ENCODE data around the gene ZNF627. TPM values are rescaled to one million over a fixed set of nuclear protein-coding genes. Genes with fewer than 3 reads are reported as not detected.

ZNF627 gene
- total RNA-seq, 1 experiment from 2014 or later: 9.0 TPM

DNA sequence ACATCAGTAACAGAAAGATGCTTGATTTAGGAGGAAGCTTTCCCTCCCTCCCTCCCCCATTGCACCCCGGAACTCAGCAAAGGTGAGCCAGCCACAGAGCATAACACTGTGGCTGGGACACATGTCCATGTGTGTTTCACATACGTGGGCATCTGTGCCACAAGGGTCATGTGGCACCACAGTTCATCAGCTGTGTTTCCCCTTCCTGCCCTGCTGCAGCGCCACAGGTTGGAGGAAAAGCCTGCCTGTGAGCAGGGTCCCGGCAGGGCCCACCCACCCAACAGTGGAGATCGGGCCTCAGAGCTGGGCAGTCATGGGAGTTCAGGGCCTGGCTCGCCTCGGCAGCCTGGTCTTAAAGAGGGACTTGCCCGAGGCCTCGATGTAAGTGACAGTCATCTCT, 22.6 kb upstream of the ZNF627 start:
- no peaks in the 10 kb centered on the region for H3K27me3 Mint-ChIP-seq (ENCODE audit: insufficient read depth, unreplicated experiment)
- Histone ChIP-seq H3K4me3 (ENCODE audit: low read depth, low read length) (no peak overlapping the region), H3K9me3 (no peaks in the 10 kb centered on the region), H3K27me3 (replicated peaks; ENCODE audit: control insufficient read depth, insufficient read depth, low read length) (no peaks in the 10 kb centered on the region), H3K36me3 (ENCODE audit: control insufficient read depth, insufficient read depth, low read length) (no peaks in the 10 kb centered on the region), H3K4me1 (no peaks in the 10 kb centered on the region)
- no peak overlapping the region for H3K27ac Mint-ChIP-seq (ENCODE audit: unreplicated experiment)
- H3K36me3 Mint-ChIP-seq (ENCODE audit: insufficient read depth, unreplicated experiment): no peaks in the 10 kb centered on the region
- H3K4me3 Mint-ChIP-seq (ENCODE audit: unreplicated experiment): no peak overlapping the region
- no peak for DNase-seq
- intact Hi-C loops (cut with micrococcal nuclease; ENCODE audit: unreplicated experiment): no loop called here
- no peaks in the 10 kb centered on the region for H3K9me3 Mint-ChIP-seq (ENCODE audit: unreplicated experiment)
- H3K4me1 Mint-ChIP-seq (ENCODE audit: low read depth, unreplicated experiment): no peaks in the 10 kb centered on the region
- TF ChIP-seq, protein P1, sequence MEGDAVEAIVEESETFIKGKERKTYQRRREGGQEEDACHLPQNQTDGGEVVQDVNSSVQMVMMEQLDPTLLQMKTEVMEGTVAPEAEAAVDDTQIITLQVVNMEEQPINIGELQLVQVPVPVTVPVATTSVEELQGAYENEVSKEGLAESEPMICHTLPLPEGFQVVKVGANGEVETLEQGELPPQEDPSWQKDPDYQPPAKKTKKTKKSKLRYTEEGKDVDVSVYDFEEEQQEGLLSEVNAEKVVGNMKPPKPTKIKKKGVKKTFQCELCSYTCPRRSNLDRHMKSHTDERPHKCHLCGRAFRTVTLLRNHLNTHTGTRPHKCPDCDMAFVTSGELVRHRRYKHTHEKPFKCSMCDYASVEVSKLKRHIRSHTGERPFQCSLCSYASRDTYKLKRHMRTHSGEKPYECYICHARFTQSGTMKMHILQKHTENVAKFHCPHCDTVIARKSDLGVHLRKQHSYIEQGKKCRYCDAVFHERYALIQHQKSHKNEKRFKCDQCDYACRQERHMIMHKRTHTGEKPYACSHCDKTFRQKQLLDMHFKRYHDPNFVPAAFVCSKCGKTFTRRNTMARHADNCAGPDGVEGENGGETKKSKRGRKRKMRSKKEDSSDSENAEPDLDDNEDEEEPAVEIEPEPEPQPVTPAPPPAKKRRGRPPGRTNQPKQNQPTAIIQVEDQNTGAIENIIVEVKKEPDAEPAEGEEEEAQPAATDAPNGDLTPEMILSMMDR (IDR thresholded peaks at IDR 0.05; ENCODE audit: insufficient read depth in 1 of 2, low read depth in 1 of 2, low read length in 1 of 2, severe bottlenecking in 1 of 2, unreplicated experiment in 1 of 2): no peak
- CTCF ChIA-PET: no interaction called here
- POLR2A ChIA-PET: no interaction called here
- no TSS peak for BruUV-seq (replicated peaks)

- CTCF ChIA-PET: no interaction called here
- Histone ChIP-seq H3K27me3 (replicated peaks; ENCODE audit: control insufficient read depth, insufficient read depth, low read length) (no peaks in the 10 kb centered on the region), H3K4me1 (no peaks in the 10 kb centered on the region), H3K36me3 (ENCODE audit: control insufficient read depth, insufficient read depth, low read length) (no peaks in the 10 kb centered on the region), H3K9me3 (no peaks in the 10 kb centered on the region), H3K4me3 (ENCODE audit: low read depth, low read length) (no peak overlapping the region)
- Mint-ChIP-seq H3K9me3 (ENCODE audit: unreplicated experiment) (no peaks in the 10 kb centered on the region), H3K27me3 (ENCODE audit: insufficient read depth, unreplicated experiment) (no peaks in the 10 kb centered on the region), H3K36me3 (ENCODE audit: insufficient read depth, unreplicated experiment) (no peaks in the 10 kb centered on the region), H3K4me1 (ENCODE audit: low read depth, unreplicated experiment) (no peaks in the 10 kb centered on the region), H3K4me3 (ENCODE audit: unreplicated experiment) (no peak overlapping the region), H3K27ac (ENCODE audit: unreplicated experiment) (no peak overlapping the region)
- no peak for DNase-seq
- POLR2A ChIA-PET: interaction anchor here (0.6 kb wide), 1 partner anchor 192 kb away, joined by 4 read pairs; the partner anchor contains the start of gene EPOR
- intact Hi-C loops (cut with micrococcal nuclease; ENCODE audit: unreplicated experiment): no loop called here
- TF ChIP-seq, protein P1 (IDR thresholded peaks at IDR 0.05; ENCODE audit: insufficient read depth in 1 of 2, low read depth in 1 of 2, low read length in 1 of 2, severe bottlenecking in 1 of 2, unreplicated experiment in 1 of 2): no peak
- no TSS peak for BruUV-seq (replicated peaks)
Measured at GRCh38 chr19:11576227-11576626, 21.1 kb upstream of the ZNF627 start.

DNA sequence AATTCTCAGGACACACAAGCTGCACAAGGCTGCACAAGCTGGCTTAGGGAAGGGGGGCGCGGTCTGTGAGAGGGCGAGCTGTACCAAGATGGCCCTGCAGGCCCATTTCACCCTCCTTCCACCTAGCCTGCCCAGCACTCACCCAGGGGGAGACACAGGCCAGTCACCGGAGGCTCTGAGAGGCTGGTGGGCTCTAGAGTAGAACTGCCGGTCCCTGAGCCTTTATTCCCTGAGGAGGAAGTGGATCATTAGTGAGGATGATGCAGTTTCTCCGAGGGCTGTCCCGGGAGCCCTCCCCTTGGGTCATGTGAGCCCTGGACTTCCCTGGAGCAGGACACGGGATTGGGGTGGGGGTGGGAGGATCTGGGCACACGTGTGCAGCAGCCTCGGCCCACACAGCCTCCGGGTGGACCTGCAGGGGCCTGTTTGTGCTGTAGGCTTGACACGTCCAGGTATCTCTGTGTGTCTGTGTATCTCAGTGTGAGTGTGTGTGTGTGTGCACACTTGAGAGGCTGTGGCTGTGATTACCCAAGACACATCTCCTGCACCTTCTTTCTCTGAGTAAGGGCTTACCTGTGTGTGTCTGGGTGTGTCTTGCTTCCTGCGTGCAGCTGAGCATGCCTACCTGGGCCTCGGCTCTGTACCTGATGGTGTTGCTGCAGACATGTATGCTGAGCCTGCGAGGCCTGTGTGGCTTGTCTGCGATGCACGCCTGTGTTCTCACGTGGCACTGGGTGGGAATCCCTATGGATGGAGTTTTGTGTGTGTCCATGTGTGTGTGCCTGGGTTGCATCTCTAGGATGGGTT, 19.6 kb upstream of the ZNF627 start, which contains the start of gene ACP5:
Gene ACP5 (minus strand): TSS at position 195 of the 807 bp plus-strand sequence. CDS start 328 bp downstream, outside the sequence.
- ChIA-PET POLR2A (no interaction called here), CTCF (interaction anchor here (0.6 kb wide), 1 partner anchor 14 kb away, joined by 4 read pairs; no protein-coding TSS in a partner anchor)
- TF ChIP-seq, protein P1 (IDR thresholded peaks at IDR 0.05; ENCODE audit: insufficient read depth in 1 of 2, low read depth in 1 of 2, low read length in 1 of 2, severe bottlenecking in 1 of 2, unreplicated experiment in 1 of 2): no peak
- no TSS peak for BruUV-seq (replicated peaks)
- Histone ChIP-seq H3K4me3 (ENCODE audit: low read depth, low read length) (no peak within 1 kb of the TSS), H3K27me3 (replicated peaks; ENCODE audit: control insufficient read depth, insufficient read depth, low read length) (no peaks in the 10 kb centered on the region), H3K36me3 (ENCODE audit: control insufficient read depth, insufficient read depth, low read length) (no peaks in the 10 kb centered on the region), H3K4me1 (no peaks in the 10 kb centered on the region), H3K9me3 (no peaks in the 10 kb centered on the region)
- H3K27me3 Mint-ChIP-seq (ENCODE audit: insufficient read depth, unreplicated experiment): no peaks in the 10 kb centered on the region
- no peaks in the 10 kb centered on the region for H3K36me3 Mint-ChIP-seq (ENCODE audit: insufficient read depth, unreplicated experiment)
- intact Hi-C loops (cut with micrococcal nuclease; ENCODE audit: unreplicated experiment): no loop called here
- no peak within 1 kb of the TSS for H3K27ac Mint-ChIP-seq (ENCODE audit: unreplicated experiment)
- no peak for DNase-seq
- no peak within 1 kb of the TSS for H3K4me3 Mint-ChIP-seq (ENCODE audit: unreplicated experiment)
- H3K9me3 Mint-ChIP-seq (ENCODE audit: unreplicated experiment): no peaks in the 10 kb centered on the region
- no peaks in the 10 kb centered on the region for H3K4me1 Mint-ChIP-seq (ENCODE audit: low read depth, unreplicated experiment)
